Measurements from ENCODE around the gene HIGD1C. TPM values are rescaled to one million over a fixed set of nuclear protein-coding genes. Genes with fewer than 3 reads are reported as not detected.
"Not testable (repeated sequence)": the region's sequence is repeated elsewhere in the genome, so short reads cannot be mapped to it uniquely, and the experiment has no call there.

Gene HIGD1C
- total RNA-seq = not detected

DNA sequence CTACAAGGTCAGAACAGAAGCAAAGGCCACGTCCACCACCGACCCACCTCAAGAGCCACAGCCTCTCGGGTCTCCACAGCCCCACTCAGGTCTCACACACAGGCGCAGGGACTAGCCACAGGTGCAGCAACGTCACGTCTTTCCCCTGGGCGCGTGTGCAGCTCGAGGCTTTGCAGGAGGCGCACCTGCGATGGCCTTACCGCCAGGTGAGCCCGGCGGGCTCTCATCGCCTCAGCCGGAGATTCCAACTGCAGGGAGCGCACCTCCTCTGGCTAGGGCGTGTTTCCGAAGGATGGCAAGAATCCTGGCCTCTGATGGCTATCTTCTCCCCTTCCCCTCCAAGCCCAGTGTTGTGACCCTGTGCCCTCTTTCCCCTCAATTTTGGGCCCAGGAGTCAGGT lies at the start of gene HIGD1C:
HIGD1C (plus strand) TSS at position 35 of the 400 bp plus-strand sequence. CDS start 1,455 bp downstream, outside the sequence.
- peaks cover 0 to 4% of the 10 kb centered on the region in 2 donors for H3K9me3 Mint-ChIP-seq
- H3K36me3 Mint-ChIP-seq = no peaks in the 10 kb centered on the region
- H3K27ac Mint-ChIP-seq = peak within 1 kb of the TSS in 1 of 2 donors; percentile 22
- ATAC-seq (no peak), DNase-seq (ENCODE audit: low spot score in 2 of 2) (no peak)

DNA sequence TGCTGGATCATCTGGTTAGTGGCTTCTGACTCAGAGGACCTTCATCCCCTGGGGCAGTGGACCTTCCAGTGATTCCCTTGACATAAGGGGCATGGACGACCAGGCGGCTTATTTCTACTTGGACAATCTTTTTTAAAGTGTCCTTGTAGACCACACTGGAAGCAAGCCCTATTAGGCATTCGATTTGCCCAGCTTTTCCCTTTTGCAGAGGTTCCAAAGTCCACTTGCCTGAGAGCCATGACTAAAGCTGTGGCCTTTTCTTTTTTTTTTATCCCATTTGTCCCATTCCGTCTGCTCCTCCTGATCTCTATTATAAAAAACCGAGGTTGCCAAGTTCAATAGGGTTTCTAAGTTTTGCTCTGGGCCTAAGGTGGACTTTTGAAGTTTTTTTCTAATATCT lies 43.9 kb upstream of the HIGD1C start:
- H3K27ac Mint-ChIP-seq; ATAC-seq; DNase-seq (ENCODE audit: low spot score in 2 of 2): not testable (repeated sequence)
- Mint-ChIP-seq H3K9me3 (peaks cover 14 to 18% of the 10 kb centered on the region in 2 donors), H3K36me3 (peaks cover 6 to 11% of the 10 kb centered on the region in 2 donors)

DNA sequence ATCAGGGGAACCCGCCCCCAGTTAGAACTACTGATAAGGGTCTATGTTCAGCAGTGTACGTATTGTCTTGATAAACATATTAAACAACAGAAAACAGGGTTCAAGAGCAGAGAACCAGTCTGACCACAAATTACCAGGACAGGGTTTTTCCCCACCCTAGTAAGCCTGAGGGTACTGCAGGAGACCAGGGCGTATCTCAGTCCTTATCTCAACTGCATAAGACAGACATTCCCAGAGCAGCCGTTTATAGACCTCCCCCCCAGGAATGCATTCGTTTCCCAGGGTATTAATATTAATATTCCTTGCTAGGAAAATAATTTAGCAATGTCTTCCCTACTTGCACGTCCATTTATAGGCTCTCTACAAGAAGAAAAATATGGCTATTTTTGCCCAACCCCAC lies 40.0 kb upstream of the HIGD1C start:
- Mint-ChIP-seq H3K9me3 (peaks cover 26 to 42% of the 10 kb centered on the region in 2 donors), H3K36me3 (peaks cover 23 to 32% of the 10 kb centered on the region in 2 donors)
- not testable (repeated sequence) for ATAC-seq; H3K27ac Mint-ChIP-seq; DNase-seq (ENCODE audit: low spot score in 2 of 2)

DNA sequence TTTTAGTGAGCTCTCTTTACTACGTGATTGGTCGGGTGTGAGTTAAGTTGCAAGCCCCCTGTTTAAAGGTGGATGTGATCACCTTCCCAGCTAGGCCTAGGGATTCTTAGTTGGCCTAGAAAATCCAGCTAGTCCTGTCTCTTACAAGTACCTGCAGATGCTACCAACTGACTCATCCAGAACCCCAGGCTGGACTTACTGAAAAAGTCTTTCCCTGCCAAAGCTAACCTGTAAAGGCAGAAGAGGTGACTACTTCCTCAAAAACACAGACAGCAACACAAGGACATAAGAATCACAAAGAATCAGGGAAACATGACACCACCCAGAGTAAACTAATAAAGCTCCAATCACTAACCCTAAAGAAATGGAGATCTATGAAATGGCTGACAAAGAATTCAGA lies 39.1 kb upstream of the HIGD1C start:
- no peak for ATAC-seq
- DNase-seq (ENCODE audit: low spot score in 2 of 2) = no peak
- H3K9me3 Mint-ChIP-seq = peaks cover 30 to 51% of the 10 kb centered on the region in 2 donors
- peaks cover 32 to 41% of the 10 kb centered on the region in 2 donors for H3K36me3 Mint-ChIP-seq
- no peak overlapping the region for H3K27ac Mint-ChIP-seq

DNA sequence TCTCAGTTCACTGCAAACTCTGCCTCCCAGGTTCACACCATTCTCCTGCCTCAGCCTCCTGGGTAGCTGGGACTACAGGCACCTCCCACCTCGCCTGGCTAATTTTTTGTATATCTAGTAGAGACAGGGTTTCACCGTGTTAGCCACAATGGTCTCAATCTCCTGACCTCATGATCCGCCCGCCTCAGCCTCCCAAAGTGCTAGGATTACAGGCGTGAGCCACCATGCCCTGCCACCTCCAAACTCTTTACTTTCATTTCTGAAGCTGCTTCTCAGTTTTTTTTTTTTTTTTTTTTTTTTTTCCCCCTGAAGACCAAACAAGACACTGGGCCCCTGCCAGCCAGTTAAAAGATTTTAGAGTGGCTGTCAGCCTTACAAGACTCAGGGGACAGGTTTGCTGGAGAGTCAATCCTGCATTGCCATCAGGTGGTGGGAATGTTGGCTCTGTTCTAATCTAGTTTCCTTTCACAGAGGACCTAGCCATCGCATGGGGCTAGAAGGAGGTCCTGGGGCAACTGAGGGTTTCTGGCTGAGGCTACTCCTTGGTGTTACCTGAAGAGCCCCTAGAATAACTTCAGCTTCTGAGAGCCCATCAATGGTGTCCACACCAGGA lies 37.4 kb upstream of the HIGD1C start:
- DNase-seq (ENCODE audit: low spot score in 2 of 2) = no peak
- H3K27ac Mint-ChIP-seq = no peak overlapping the region
- peaks cover 30 to 54% of the 10 kb centered on the region in 2 donors for H3K9me3 Mint-ChIP-seq
- ATAC-seq = no peak
- peaks cover 34 to 46% of the 10 kb centered on the region in 2 donors for H3K36me3 Mint-ChIP-seq

DNA sequence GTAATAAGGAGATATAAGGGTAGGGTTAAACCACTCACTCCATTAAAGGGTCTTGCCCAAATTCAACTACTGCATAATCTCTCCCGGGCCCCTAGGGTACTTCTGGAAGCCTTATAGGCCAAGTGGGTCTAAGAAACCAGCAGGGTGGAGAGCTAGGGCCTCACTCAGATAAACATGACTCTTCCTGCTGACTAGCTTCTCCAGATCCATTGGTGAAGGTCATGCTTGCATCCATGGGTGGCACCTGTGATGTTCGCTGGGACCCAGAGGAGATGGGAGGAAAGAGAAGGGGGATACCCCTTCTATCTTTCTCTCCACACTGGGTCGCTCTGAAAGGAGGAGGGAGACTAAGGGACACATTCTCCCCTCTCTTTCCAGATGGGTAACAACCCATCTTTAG lies 36.1 kb upstream of the HIGD1C start:
- H3K27ac Mint-ChIP-seq = no peak overlapping the region
- H3K9me3 Mint-ChIP-seq = peaks cover 25 to 49% of the 10 kb centered on the region in 2 donors
- no peak for ATAC-seq
- peaks cover 34 to 46% of the 10 kb centered on the region in 2 donors for H3K36me3 Mint-ChIP-seq
- no peak for DNase-seq (ENCODE audit: low spot score in 2 of 2)

GRCh38 chr12:50918584-50919316 lies 33.6 kb upstream of the HIGD1C start:
- no peak for DNase-seq (ENCODE audit: low spot score in 2 of 2)
- ATAC-seq = peak; percentile 43 to 62
- Mint-ChIP-seq H3K36me3 (peaks cover 28 to 35% of the 10 kb centered on the region in 2 donors), H3K27ac (peak overlapping the region; percentile 38 to 72), H3K9me3 (peaks cover 13 to 34% of the 10 kb centered on the region in 2 donors)

DNA sequence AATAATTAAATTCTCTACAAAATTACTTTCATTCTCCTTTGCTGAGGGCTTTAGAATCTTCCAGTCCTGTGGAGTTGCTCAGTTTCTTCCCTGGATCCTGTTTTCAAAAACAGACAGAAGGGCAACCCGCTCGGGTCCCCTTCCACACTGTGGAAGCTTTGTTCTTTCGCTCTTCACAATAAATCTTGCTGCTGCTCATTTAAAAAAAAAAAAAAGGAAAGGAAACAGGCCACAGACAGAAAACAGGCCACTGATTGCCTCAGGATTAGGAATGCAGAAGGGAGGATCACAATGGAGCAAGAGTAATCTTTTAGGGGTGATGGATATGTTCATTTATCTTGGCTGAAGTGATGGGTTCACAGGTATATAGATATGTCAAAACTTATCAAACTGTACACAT lies 29.5 kb upstream of the HIGD1C start:
- H3K27ac Mint-ChIP-seq = no peak overlapping the region

GRCh38 chr12:50923361-50924130 lies 28.8 kb upstream of the HIGD1C start:
- DNase-seq (ENCODE audit: low spot score in 2 of 2) (no peak), ATAC-seq (no peak)
- H3K9me3 Mint-ChIP-seq = no peaks in the 10 kb centered on the region
- peak overlapping the region in 1 of 2 donors; percentile 79 for H3K27ac Mint-ChIP-seq
- H3K36me3 Mint-ChIP-seq = peaks cover 0 to 2% of the 10 kb centered on the region in 2 donors

More for the DNA sequence above, 29.5 kb upstream of the HIGD1C start:
- DNase-seq (ENCODE audit: low spot score in 2 of 2) (no peak), ATAC-seq (no peak)
- H3K9me3 Mint-ChIP-seq = peaks cover under 1 to 7% of the 10 kb centered on the region in 2 donors
- peaks cover 6 to 10% of the 10 kb centered on the region in 2 donors for H3K36me3 Mint-ChIP-seq

DNA sequence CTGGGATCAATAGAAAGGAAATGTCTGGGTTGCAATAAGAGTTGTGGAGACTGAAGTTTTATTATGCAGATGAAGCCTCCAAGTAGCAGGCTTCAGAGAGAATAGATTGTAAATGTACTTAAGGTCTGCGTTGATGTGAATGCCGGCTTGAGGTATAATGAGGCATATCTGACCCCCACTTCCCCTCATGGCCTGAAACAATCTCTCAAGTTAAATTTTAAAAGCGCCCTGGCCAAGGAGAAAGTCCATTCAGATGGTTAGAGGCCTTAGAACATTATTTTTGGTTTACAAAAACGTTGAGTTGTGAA lies 28.3 kb upstream of the HIGD1C start:
- Mint-ChIP-seq H3K36me3 (no peaks in the 10 kb centered on the region), H3K27ac (peak overlapping the region in 1 of 2 donors; percentile 79), H3K9me3 (no peaks in the 10 kb centered on the region)
- ATAC-seq = peak in 1 of 2 donors; percentile 20
- DNase-seq (ENCODE audit: low spot score in 2 of 2) = no peak

DNA sequence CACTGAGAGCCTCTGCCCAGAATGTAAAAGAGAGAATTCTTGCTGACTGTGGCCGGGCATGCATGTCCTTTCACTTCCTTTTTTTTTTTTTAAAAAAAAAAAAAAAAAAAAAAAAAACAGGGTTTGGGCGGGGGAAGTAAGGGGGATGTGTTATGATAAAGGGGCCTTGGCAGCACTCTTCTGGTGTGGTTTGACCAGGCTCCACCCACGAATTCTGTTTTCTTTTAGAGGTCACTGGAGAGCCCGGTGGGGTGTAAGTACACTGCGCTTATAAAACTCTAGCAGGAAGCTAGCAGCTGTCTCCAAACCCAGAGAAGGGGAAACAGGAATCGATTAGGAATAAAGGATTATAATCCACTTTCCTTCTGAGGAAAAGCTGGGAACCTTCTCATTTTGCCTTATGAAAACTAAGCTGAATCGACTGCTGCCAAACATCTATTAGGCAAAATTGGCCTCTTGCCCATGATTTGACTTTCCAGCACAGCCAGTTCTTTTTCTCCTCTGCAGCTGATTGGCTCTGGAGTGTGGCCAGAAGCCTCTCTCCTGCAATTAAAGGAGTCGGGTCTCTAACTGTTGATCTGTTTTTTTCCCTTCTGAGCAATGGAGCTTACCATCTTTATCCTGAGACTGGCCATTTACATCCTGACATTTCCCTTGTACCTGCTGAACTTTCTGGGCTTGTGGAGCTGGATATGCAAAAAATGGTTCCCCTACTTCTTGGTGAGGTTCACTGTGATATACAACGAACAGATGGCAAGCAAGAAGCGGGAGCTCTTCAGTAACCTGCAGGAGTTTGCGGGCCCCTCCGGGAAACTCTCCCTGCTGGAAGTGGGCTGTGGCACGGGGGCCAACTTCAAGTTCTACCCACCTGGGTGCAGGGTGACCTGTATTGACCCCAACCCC lies 27.7 kb upstream of the HIGD1C start:
- DNase-seq (ENCODE audit: low spot score in 2 of 2) (no peak), ATAC-seq (peak; percentile 66 to 73)
- Mint-ChIP-seq H3K36me3 (no peaks in the 10 kb centered on the region), H3K27ac (peak overlapping the region in 1 of 2 donors; percentile 79), H3K9me3 (no peaks in the 10 kb centered on the region)

- Mint-ChIP-seq H3K27ac (no peak overlapping the region), H3K9me3 (no peaks in the 10 kb centered on the region), H3K36me3 (no peaks in the 10 kb centered on the region)
- DNase-seq (ENCODE audit: low spot score in 2 of 2) = no peak
- ATAC-seq = no peak
Observed at GRCh38 chr12:50925342-50925651, 27.0 kb upstream of the HIGD1C start.

DNA sequence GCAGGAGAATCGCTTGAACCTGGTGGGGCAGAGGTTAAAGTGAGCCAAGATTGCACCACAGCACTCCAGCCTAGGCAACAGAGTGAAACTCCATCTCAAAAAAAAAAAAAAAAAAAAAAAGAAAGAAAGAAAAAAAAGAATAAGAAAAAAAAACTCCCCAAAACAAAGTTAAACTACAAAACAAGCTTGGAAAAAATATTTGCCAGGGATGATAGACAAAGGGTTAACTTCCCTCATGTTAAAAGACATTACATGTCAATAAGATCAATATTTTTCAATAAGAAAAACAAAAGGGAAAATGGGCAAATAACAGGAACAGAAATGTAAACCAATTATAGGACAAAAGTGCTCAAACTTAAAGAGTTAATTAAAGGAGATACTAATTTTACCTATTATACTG lies 26.4 kb upstream of the HIGD1C start:
- no peak for DNase-seq (ENCODE audit: low spot score in 2 of 2)
- ATAC-seq = no peak
- Mint-ChIP-seq H3K27ac (no peak overlapping the region), H3K36me3 (no peaks in the 10 kb centered on the region), H3K9me3 (no peaks in the 10 kb centered on the region)

GRCh38 chr12:50926415-50926814 lies 25.9 kb upstream of the HIGD1C start:
- DNase-seq (ENCODE audit: low spot score in 2 of 2) (no peak), ATAC-seq (no peak)
- Mint-ChIP-seq H3K9me3 (no peaks in the 10 kb centered on the region), H3K36me3 (no peaks in the 10 kb centered on the region), H3K27ac (no peak overlapping the region)

DNA sequence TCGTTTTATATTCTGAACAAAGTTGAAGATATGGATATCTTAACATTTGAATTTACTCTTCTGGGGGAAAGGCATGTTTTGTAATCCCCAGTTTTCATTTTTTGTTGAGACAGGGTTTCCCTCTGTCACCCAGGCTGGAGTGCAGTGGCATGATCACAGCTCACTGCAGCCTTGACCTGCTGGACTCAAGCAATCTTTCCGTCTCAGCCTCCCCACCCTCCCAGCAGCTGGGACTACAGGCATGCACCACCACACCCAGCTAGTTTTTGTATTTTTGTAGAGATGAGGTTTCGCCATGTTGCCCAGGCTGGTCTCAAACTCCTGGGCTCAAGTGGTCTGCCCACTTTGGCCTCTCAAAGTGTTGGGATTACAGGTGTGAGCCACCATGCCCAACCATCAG lies 25.4 kb upstream of the HIGD1C start:
- DNase-seq (ENCODE audit: low spot score in 2 of 2); H3K27ac Mint-ChIP-seq; ATAC-seq; H3K36me3 Mint-ChIP-seq; H3K9me3 Mint-ChIP-seq: not testable (repeated sequence)

- ATAC-seq = no peak
- H3K27ac Mint-ChIP-seq = no peak overlapping the region
- DNase-seq (ENCODE audit: low spot score in 2 of 2) = no peak
- H3K36me3 Mint-ChIP-seq = no peaks in the 10 kb centered on the region
- no peaks in the 10 kb centered on the region for H3K9me3 Mint-ChIP-seq
Observed at GRCh38 chr12:50927356-50927755, 25.0 kb upstream of the HIGD1C start.

Data from activated naive CD4-positive, alpha-beta T cell treated with anti-CD3 and anti-CD28 coated beads, Interleukin-2, amount 50 U/mL, for 72 hours (primary cell).